ENCODE data around the gene SLC9A4.

SLC9A4 gene, protein sequence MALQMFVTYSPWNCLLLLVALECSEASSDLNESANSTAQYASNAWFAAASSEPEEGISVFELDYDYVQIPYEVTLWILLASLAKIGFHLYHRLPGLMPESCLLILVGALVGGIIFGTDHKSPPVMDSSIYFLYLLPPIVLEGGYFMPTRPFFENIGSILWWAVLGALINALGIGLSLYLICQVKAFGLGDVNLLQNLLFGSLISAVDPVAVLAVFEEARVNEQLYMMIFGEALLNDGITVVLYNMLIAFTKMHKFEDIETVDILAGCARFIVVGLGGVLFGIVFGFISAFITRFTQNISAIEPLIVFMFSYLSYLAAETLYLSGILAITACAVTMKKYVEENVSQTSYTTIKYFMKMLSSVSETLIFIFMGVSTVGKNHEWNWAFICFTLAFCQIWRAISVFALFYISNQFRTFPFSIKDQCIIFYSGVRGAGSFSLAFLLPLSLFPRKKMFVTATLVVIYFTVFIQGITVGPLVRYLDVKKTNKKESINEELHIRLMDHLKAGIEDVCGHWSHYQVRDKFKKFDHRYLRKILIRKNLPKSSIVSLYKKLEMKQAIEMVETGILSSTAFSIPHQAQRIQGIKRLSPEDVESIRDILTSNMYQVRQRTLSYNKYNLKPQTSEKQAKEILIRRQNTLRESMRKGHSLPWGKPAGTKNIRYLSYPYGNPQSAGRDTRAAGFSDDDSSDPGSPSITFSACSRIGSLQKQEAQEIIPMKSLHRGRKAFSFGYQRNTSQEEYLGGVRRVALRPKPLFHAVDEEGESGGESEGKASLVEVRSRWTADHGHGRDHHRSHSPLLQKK

DNA sequence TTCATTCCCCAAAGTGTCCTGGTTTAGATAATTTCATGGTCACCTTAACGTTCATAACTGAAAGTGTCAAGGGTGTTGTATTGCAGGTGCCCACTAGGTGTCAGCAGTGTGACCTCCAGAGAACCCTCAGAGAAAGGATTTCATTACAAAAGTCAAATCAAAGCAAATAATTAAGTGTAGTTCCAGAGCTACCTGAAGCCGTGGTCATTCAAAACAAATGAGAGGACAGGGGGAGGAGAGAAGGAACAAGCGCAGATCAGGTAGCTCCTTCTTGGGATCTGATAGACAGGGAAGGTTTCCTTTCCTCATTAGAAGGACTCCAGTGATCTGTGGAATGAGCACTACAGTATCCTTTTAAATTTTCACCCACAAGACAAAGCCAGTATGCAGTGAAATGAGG is at the start of gene SLC9A4:
Gene SLC9A4, plus strand, starts transcription at position 207 of the 400 bp plus-strand sequence. CDS start 534 bp downstream, outside the sequence.
- peak; percentile 65 for DNase-seq

DNA sequence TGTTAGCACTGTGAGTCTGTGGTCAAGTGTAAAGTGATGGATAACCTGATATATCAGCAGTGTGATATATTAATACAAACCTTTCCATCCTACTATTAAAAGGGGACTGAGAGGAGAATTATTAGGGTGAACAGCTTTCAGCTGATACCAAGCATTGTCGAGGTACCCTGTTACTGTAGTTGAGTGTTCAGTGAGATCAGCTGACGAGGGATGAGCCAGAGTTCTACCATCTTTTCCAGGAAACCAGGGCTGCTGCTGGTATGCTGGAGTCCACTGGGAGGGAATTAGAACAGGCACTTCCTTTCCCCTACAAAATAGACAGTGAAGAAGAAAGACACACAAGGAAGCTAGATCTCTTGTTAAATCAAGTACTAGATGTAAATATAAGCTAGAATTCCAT is 49.7 kb upstream of the SLC9A4 start:
- DNase-seq = no peak

DNA sequence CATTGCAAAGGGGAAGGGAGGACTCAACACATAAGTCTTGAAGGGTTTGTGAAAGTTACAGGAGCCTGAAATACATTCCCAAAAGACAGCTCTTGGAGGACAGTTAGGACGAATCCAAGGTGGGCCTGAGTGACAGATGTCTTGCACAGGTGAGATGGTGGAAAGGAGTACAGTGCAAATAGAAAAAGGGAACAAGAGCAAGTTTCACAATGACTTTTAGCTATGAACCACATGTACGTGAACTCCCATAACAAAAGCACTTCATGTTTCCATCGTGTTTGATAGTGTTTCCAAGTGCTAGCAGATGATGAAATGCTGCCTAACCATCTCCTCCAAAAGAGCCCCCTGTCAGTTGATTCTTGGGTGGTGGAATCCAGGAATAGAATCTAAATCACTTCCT is 48.3 kb upstream of the SLC9A4 start:
- DNase-seq = no peak

- no peak for DNase-seq
Measured at GRCh38 chr2:102425441-102426132, 47.4 kb upstream of the SLC9A4 start.

GRCh38 chr2:102427249-102427648 is 45.8 kb upstream of the SLC9A4 start:
- no peak for DNase-seq

- no peak for DNase-seq
Measured at GRCh38 chr2:102428573-102428972, 44.5 kb upstream of the SLC9A4 start.

- DNase-seq = no peak
Measured at GRCh38 chr2:102432386-102432785, 40.6 kb upstream of the SLC9A4 start.

DNA sequence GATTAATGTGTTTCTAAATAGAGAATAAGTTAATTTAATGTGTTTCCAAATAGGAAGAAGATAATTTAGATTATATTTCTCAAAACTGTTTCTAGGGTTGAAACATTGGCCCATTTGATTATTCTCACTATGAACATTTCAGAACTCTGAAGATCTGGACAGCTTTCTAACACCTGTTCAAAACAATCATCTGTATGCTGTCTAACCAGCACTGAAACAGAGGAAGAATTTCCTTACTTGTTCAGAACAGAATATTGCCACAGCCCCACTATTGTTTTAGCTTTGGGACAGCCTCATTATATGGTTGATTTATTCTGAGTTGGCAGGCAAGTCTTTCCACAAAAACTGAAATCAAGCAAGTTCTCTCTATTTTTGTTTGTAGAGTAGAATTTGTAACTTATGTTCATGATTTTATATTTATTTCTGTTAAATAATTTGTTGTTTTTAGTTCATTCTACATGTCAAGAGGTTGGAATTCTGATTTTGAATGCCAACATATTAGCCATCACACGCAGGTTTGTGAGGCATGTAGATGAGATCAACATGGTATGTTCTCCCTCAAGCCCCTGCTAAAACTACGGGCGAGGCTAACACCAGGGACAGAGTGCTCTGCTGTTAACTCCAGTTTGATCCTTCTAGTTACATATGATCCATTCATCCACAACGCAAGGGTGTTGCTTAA is 38.9 kb upstream of the SLC9A4 start:
- DNase-seq = no peak

DNA sequence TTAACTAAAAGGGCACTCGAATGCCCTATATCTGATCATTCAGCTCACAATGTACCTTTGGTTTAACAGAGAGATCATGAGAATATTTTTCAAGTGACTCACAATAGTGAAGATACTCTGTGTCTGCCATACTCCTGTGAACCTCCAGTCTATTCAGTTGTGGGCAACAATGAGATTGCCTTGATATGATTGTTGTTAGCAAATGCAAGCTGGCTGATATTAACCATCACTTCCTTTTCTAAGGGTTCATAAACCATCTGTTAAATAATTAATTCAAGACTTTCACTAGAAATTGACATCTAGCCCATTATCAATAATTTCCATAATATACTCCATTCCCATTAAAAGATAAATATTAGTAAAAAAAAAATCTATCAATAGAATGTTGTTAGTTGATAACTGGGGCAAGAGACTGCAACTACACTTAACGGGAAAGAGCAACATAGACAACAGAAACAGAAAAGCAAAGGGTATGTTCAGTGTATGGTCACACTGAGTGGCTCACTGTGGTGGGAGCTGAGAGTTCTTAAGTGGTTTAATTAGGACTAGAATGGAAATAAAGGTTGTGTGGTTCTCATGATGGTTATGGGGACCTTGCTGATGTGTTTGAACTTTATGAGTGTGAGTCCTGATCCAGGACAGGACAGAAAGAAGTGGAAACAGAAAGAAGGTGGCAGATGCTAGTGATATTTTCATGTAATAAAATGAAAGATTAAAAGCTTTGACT is 38.2 kb upstream of the SLC9A4 start:
- no peak for DNase-seq

DNA sequence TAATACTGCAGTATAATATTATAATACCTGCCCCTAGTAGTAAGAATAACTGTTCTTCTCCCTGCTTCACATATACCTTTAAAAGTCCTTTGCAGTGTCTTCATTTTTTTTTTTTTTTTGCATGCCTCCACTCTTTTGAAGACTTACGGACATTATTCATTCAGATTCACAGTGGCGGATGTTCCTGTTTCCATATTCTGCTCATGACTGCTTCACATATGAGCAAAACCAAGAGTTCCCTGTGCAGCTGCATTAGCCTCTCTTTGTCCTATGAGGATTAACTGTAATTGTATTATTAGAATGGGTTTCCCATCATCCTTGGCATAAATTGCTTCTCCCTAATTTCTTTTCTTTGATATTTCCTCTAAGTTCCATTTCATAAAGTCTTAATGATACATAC is 37.3 kb upstream of the SLC9A4 start:
- no peak for DNase-seq

DNA sequence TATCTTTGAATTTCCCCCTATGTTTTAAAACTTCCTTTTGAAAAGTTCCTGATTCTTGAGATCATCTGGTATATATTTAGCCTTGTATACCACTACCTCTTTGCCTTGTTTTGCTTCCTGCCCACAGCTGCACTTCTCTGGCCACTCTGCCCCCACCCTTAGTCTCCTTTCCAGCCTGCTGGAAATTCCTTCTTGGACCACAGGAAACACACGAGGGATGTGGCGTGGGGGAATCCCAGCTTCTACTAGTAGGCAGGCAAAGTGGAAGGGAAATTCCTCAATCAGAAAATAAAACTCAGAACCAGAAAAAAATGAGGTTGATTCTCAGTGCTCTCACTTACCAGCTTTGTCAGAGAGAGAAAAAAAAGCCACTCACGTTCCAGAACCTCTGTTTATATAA is 36.7 kb upstream of the SLC9A4 start:
- DNase-seq = no peak

GRCh38 chr2:102437122-102437521 is 35.9 kb upstream of the SLC9A4 start:
- DNase-seq = no peak

DNA sequence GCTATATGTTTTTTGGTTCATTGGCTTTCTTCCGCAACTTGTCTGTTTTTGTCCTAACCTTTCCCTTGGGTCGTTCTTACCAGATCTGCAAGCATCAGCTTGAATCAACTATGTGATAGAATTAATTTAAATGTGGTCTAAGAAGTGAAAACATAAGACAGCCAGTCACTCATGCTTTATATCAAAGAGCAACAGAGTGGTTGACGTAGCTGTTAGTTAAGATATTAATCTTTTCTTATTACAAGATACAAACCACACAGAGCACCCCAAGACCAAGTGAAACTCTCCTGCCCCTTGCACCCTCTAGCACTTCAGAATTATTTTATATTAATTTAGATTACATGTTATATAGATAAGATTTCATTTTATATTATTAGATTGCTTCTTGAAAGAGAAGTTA is 34.9 kb upstream of the SLC9A4 start:
- DNase-seq = no peak

GRCh38 chr2:102438578-102438977 is 34.4 kb upstream of the SLC9A4 start:
- no peak for DNase-seq

DNA sequence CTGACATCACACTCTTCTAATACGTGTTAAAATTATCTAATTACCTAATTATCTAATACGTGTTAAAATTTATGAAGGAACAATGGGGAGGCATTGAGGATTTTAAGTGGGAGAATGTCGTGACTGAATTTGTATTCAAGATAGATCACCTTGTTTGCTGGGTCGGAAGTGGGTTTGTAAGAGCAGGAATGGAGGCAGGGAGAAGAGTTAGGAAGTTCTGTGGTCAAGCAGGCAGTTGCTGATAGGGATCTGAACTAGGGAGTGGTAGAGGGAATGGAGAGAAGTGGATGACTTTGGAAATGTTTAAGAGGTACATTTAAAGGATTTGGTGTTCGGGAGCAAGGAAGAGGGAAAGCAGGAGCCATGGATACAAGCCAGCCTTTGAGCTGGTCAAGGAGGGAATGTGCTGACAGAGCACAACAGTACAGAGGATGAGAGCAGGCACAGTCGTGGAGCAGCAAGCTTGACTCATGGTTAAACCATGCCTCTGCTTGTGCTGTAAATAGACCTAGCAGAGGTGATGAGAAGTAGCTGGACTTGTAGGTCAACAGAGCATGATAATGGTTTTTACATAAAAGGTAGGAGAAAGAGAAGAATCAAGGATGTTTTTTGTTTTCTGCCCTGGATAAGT is 33.8 kb upstream of the SLC9A4 start:
- DNase-seq = no peak

DNA sequence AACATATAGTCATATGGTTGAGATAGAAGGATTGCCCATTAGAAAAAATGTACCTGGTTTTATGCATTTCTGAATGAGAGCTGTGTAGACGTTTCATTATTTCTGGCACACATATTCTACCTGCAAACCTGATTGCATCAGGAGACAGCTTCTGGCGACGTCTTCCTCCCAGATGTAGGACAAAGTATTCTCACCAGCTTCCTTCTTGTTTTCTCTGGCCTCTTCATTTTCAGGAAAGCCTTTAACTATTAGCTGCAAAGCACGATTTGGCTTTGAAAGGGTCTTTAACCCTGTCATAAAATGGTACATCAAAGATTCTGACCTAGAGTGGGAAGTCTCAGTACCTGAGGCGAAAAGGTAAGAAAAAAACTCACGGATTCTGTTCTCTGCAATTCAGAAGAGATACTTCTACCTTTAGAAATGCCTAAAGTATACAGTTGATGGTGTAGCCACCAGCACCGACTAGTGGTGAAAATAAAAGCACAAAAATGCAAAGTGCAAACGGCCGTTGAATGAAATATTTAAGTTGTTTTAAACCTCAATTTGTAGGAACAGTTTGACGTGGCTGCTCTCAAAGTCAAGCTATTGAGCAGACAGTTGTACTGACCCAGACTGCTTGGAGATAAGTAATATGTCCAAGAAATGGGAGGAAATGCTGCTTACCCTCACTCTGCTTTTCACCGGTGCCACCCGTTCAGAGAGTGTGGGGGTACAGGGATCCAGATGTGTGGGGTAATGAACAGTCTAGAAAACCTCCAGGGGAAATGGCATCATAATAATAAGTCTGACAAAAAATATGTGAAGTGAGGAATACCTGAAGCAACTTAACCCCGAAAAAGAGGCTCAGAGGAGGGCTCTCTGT is 29.8 kb upstream of the SLC9A4 start:
- DNase-seq = no peak

DNA sequence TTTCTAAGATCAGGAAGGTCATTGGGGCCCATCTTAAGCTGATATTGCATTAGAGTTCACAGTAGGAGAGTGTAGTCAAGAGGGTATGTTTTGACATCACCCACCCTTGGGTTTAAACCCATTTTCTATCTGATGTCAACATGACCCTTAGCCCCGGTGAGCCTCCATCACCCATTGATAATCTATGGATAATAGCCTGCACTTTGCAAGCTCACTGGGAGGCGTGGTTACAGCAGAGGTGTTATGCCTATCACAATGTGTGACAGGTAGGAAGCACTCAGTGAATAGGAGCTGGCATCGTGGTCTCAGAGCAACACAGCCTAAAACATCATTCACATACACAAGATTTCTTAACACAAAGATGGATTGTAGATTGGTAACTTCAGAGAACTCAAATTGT is 28.8 kb upstream of the SLC9A4 start:
- no peak for DNase-seq

- DNase-seq = no peak
Measured at GRCh38 chr2:102446936-102447335, 26.1 kb upstream of the SLC9A4 start.

- peak; percentile 66 for DNase-seq
Measured at GRCh38 chr2:102449370-102449974, 23.6 kb upstream of the SLC9A4 start.

DNA sequence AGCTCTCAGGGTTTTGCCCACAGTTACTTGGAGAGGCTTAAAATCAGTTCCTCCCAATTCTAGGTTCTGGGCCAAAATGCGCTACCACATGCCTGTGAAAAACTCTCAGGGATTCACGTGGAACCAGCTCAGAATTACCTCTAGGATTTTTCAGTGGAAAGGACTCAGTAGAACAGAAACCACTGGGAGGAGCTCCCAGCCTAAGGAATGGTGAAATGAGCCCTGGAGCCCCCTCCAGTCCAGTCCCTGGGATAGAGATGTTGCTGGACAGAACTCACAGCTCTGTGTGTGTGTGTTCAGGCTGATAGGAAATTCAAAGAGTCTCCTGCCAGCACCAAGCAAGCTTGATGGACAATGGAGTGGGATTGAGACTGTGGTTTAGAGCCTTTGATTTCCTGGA is 21.1 kb upstream of the SLC9A4 start:
- DNase-seq = no peak

Measured in activated CD4-positive, CD25-positive, alpha-beta regulatory T cell treated with anti-CD3 and anti-CD28 coated beads, Interleukin-2, amount 50 U/mL, for 72 hours (primary cell).